Hepatocyte (in vitro differentiated cells): ENCODE data around the gene TMEM151A.

Source experiments
- EZH2 ChIP-seq: fragments of 200-600 bp; sonication (generic); IDR thresholded peaks from 2 replicates; pipeline ENCODE4 v1.6.1; 2016; ENCODE audit warnings: antibody characterized with exemption, mild to moderate bottlenecking, borderline replicate concordance
- EZH2phosphoT487 ChIP-seq: fragments of 200-600 bp; sonication (generic); IDR thresholded peaks from one replicate; pipeline ENCODE4 v1.6.1; 2018; ENCODE audit warnings: antibody characterized with exemption, mild to moderate bottlenecking, low read depth, moderate library complexity; ENCODE audit not compliant: unreplicated experiment, severe bottlenecking
- TF ChIP-seq, protein P1 (sequence below): fragments of 200-600 bp; sonication (generic); IDR thresholded peaks from 2 replicates; pipeline ENCODE4 v1.5.1; 2016; ENCODE audit warnings: antibody characterized with exemption, mild to moderate bottlenecking; ENCODE audit not compliant: poor library complexity

DNA sequence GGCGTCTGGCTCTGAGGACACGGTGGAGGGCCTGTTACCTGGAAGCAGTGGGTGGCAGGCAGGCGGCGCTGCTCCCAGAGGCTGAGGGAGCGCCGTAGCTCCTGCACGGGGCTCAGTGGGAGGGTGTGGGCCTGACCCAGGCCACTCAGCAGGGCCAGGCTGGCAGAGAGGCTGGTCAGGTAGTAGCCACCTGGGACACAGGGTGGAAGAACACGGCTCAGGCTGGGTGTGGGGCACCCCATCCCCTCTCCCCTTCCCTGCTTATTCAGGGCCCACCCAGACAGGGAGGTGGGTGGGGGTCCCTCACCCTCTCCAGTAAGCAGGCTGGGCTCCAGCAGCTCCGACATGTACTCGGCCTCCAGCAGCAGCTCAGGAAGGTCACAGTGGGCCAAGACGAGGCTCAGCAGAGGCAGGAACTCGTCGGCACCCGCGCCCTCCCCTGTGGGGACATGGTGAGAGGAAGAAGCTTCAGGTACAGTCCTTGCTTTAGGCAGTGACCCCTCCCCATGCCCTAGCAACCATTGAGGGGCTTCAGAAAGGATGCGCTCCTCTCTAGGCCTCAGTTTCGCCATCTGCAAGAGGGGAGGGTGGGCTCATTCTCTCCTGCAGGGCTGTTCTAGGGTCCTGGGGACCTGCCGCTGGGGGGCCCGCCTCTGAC, 41.7 kb downstream of the TMEM151A start:
- TF ChIP-seq EZH2phosphoT487 (no peak), EZH2 (no peak)
- TF ChIP-seq, protein P1, sequence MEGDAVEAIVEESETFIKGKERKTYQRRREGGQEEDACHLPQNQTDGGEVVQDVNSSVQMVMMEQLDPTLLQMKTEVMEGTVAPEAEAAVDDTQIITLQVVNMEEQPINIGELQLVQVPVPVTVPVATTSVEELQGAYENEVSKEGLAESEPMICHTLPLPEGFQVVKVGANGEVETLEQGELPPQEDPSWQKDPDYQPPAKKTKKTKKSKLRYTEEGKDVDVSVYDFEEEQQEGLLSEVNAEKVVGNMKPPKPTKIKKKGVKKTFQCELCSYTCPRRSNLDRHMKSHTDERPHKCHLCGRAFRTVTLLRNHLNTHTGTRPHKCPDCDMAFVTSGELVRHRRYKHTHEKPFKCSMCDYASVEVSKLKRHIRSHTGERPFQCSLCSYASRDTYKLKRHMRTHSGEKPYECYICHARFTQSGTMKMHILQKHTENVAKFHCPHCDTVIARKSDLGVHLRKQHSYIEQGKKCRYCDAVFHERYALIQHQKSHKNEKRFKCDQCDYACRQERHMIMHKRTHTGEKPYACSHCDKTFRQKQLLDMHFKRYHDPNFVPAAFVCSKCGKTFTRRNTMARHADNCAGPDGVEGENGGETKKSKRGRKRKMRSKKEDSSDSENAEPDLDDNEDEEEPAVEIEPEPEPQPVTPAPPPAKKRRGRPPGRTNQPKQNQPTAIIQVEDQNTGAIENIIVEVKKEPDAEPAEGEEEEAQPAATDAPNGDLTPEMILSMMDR: no peak
